ENCODE data around the gene FOXO4. TPM values are rescaled to one million over a fixed set of nuclear protein-coding genes. Genes with fewer than 3 reads are reported as not detected.
A peak's percentile ranks its signal among the peaks of the same experiment; 100 is the strongest.

Gene FOXO4
- total and polyA plus RNA-seq, 2 of the 13 experiments (the other 11 are each of a cell fraction or from before 2014, with no cell fraction given), result 5.1 to 5.7 TPM

DNA sequence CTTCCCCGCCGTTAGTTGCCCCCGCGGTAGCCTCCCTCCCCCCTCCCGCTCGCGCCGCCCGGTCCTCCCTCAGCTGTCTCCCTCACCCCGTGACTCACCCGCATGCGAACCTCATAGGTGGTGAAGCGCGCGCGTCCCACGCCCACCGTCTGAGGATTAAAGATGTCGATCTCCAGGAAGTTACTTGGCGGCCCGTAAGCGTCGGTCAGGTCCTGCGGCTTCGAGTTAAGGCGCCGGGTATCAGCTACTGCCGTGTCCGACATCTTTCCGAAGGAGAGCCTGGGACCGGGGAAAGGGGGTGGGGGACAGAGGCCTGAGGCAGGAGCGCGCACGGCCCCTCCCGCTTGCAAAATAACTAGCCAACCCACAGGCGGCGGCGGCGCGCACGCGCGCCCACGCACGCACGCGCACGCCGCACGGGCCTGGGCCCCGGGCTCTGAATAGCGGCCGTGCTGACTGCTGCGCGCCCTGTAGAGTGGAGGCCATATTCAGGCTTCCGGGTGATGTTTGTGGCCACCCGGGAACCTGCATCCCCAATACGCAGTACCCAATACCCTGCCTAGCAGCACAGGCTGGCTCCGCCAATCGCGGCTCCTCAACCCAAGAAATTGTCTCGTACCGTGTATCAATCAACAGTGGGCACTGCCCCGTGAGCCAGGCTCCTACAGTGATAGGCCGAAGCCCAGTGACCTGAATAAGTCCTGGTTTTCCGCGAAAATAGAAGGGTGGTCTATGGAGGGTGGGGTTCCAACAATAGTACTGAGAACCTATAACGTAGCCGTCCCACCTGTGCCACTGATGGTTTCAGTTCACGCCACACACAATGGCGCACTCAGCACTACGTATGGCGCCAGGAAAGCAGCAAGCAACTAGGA is 27.4 kb upstream of the FOXO4 start, which contains the start of gene SNX12 (continued):
- TF ChIP-seq ARID4A (CRISPR knock-in tag; IDR thresholded peaks at IDR 0.05; ENCODE audit: borderline replicate concordance) (peak; percentile 75), ZNF713 (CRISPR knock-in tag; IDR thresholded peaks at IDR 0.05) (no peak), MTERF4 (CRISPR knock-in tag; IDR thresholded peaks at IDR 0.05) (no peak), ZNF260 (CRISPR knock-in tag; IDR thresholded peaks at IDR 0.05; ENCODE audit: borderline replicate concordance, low read depth) (no peak), SALL1 (CRISPR knock-in tag; IDR thresholded peaks at IDR 0.05) (peak; percentile 75), ZNF235 (CRISPR knock-in tag; IDR thresholded peaks at IDR 0.05; ENCODE audit: borderline replicate concordance) (no peak), ZNF609 (CRISPR knock-in tag; IDR thresholded peaks at IDR 0.05; ENCODE audit: borderline replicate concordance) (no peak), TARDBP (CRISPR knock-in tag; IDR thresholded peaks at IDR 0.05) (peak; percentile 30; the same call in 1 of the 2 replicates), NFYB (CRISPR knock-in tag; IDR thresholded peaks at IDR 0.05) (peak; percentile 86), RAD51 (IDR thresholded peaks at IDR 0.05; ENCODE audit: borderline replicate concordance) (no peak), ZNF232 (CRISPR knock-in tag; IDR thresholded peaks at IDR 0.05; ENCODE audit: borderline replicate concordance) (no peak), ZNF253 (CRISPR knock-in tag; IDR thresholded peaks at IDR 0.05; ENCODE audit: borderline replicate concordance) (no peak), KAT8 (CRISPR knock-in tag; IDR thresholded peaks at IDR 0.05) (peak; percentile 77), ZNF749 (CRISPR knock-in tag; IDR thresholded peaks at IDR 0.05; ENCODE audit: borderline replicate concordance) (0 out of 2 replicates have a peak, but pooled peaks have one; percentile 50), ZFP82 (CRISPR knock-in tag; IDR thresholded peaks at IDR 0.05; ENCODE audit: borderline replicate concordance) (no peak), ZNF441 (CRISPR knock-in tag; IDR thresholded peaks at IDR 0.05; ENCODE audit: borderline replicate concordance) (0 out of 2 replicates have a peak, but pooled peaks have one; percentile 39), GATAD2A (CRISPR knock-in tag; IDR thresholded peaks at IDR 0.05) (no peak)
- TF ChIP-seq, protein P1, sequence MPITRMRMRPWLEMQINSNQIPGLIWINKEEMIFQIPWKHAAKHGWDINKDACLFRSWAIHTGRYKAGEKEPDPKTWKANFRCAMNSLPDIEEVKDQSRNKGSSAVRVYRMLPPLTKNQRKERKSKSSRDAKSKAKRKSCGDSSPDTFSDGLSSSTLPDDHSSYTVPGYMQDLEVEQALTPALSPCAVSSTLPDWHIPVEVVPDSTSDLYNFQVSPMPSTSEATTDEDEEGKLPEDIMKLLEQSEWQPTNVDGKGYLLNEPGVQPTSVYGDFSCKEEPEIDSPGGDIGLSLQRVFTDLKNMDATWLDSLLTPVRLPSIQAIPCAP (CRISPR knock-in tag; IDR thresholded peaks at IDR 0.05; ENCODE audit: low read depth), result no peak

Data from HepG2 (cell line).